ENCODE results near the gene SLC7A14.

Gene SLC7A14

DNA sequence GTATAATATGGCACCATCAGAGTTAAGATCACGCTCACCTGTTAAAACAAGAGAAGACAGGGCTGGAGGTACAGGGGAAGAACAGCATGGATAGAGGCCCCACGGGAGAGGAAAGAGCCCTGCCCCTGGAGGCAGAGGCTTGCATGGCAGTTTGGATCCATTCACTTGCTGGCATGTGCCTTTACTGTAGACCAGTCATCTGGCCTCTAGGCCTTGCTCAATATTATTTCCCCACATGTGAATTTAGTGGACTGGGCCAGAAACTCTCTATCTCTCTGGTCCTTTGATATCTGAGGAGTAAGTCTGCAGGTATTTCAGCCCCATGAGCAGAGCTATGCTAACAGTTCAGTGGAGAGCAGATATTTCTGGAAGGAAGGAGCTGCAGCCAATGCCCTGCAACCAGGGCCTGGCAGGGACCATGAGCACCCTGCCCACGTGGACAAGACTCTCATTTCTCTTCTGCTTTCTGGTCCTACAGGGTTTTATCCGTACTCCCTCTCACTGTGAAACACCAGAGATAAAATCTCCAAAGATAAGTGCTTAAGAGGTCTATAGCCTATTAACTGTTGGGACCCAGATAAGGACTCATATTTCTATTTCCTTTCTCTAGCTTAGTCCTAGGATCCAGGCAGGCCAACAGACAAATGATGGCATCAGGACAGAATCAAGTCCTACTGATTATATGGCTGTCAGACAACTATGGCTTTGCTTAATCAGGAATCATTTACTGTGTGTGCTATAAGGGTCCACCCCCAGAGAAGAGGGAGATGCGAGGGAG lies 102.2 kb downstream of the SLC7A14 start:
- Histone ChIP-seq H3K27ac (ENCODE audit: low read depth, low read length) (no peak overlapping the region), H3F3A (ENCODE audit: insufficient read depth) (no peaks in the 10 kb centered on the region), H3K9me2 (replicated peaks; ENCODE audit: insufficient read depth, low read length) (no peaks in the 10 kb centered on the region), H3K79me2 (ENCODE audit: insufficient read depth, low read length) (no peaks in the 10 kb centered on the region), H3K9me3 (ENCODE audit: insufficient read depth, low read length) (no peaks in the 10 kb centered on the region), H3K4me2 (ENCODE audit: low read depth, low read length, poor library complexity, severe bottlenecking) (no peak overlapping the region), H3K9ac (ENCODE audit: low read length) (no peak overlapping the region), H4K20me1 (ENCODE audit: low read depth, low read length) (no peaks in the 10 kb centered on the region), H3K36me3 (ENCODE audit: low read length) (no peaks in the 10 kb centered on the region), H3K4me3 (ENCODE audit: insufficient read depth, low read length, poor library complexity, severe bottlenecking) (no peak overlapping the region), H3K27me3 (ENCODE audit: low read length) (no peaks in the 10 kb centered on the region), H2AFZ (ENCODE audit: low read depth, low read length, severe bottlenecking) (no peak overlapping the region)
- TF ChIP-seq EZH2phosphoT487 (conservative IDR thresholded peaks at IDR 0.05; ENCODE audit: low read length) (no peak), CTCF (IDR thresholded peaks at IDR 0.05; ENCODE audit: insufficient read depth, low read length, poor library complexity, severe bottlenecking) (no peak)

GRCh38 chr3:170482199-170482598 lies 103.7 kb downstream of the SLC7A14 start:
- TF ChIP-seq CTCF (IDR thresholded peaks at IDR 0.05; ENCODE audit: insufficient read depth, low read length, poor library complexity, severe bottlenecking): no peak
- no peak for TF ChIP-seq EZH2phosphoT487 (conservative IDR thresholded peaks at IDR 0.05; ENCODE audit: low read length)
- no peak overlapping the region for H3K4me3 ChIP-seq (ENCODE audit: insufficient read depth, low read length, poor library complexity, severe bottlenecking)
- no peaks in the 10 kb centered on the region for H3K36me3 ChIP-seq (ENCODE audit: low read length)
- H3K9me2 ChIP-seq (replicated peaks; ENCODE audit: insufficient read depth, low read length): no peaks in the 10 kb centered on the region
- no peak overlapping the region for H3K4me2 ChIP-seq (ENCODE audit: low read depth, low read length, poor library complexity, severe bottlenecking)
- no peak overlapping the region for H2AFZ ChIP-seq (ENCODE audit: low read depth, low read length, severe bottlenecking)
- no peak overlapping the region for H3K27ac ChIP-seq (ENCODE audit: low read depth, low read length)
- no peak overlapping the region for H3K9ac ChIP-seq (ENCODE audit: low read length)
- H3K9me3 ChIP-seq (ENCODE audit: insufficient read depth, low read length): no peaks in the 10 kb centered on the region
- no peaks in the 10 kb centered on the region for H3K27me3 ChIP-seq (ENCODE audit: low read length)
- H4K20me1 ChIP-seq (ENCODE audit: low read depth, low read length): no peaks in the 10 kb centered on the region
- no peaks in the 10 kb centered on the region for H3K79me2 ChIP-seq (ENCODE audit: insufficient read depth, low read length)
- no peaks in the 10 kb centered on the region for H3F3A ChIP-seq (ENCODE audit: insufficient read depth)

GRCh38 chr3:170480111-170480510 lies 105.8 kb downstream of the SLC7A14 start:
- H3K4me2 ChIP-seq (ENCODE audit: low read depth, low read length, poor library complexity, severe bottlenecking): no peak overlapping the region
- no peak overlapping the region for H3K9ac ChIP-seq (ENCODE audit: low read length)
- no peaks in the 10 kb centered on the region for H3K79me2 ChIP-seq (ENCODE audit: insufficient read depth, low read length)
- H4K20me1 ChIP-seq (ENCODE audit: low read depth, low read length): no peaks in the 10 kb centered on the region
- TF ChIP-seq EZH2phosphoT487 (conservative IDR thresholded peaks at IDR 0.05; ENCODE audit: low read length) (no peak), CTCF (IDR thresholded peaks at IDR 0.05; ENCODE audit: insufficient read depth, low read length, poor library complexity, severe bottlenecking) (no peak)
- H3K27me3 ChIP-seq (ENCODE audit: low read length): no peaks in the 10 kb centered on the region
- no peak overlapping the region for H2AFZ ChIP-seq (ENCODE audit: low read depth, low read length, severe bottlenecking)
- no peaks in the 10 kb centered on the region for H3K9me3 ChIP-seq (ENCODE audit: insufficient read depth, low read length)
- no peaks in the 10 kb centered on the region for H3F3A ChIP-seq (ENCODE audit: insufficient read depth)
- no peaks in the 10 kb centered on the region for H3K9me2 ChIP-seq (replicated peaks; ENCODE audit: insufficient read depth, low read length)
- H3K36me3 ChIP-seq (ENCODE audit: low read length): no peaks in the 10 kb centered on the region
- H3K4me3 ChIP-seq (ENCODE audit: insufficient read depth, low read length, poor library complexity, severe bottlenecking): no peak overlapping the region
- H3K27ac ChIP-seq (ENCODE audit: low read depth, low read length): no peak overlapping the region
